ENCODE results near the gene NES. TPM values are rescaled to one million over a fixed set of nuclear protein-coding genes. Genes with fewer than 3 reads are reported as not detected.

The NES gene
- total and polyA plus RNA-seq, 2 of the 8 experiments (the other 6 are each of a cell fraction or from before 2014, with no cell fraction given) = 13.3 to 135 TPM

DNA sequence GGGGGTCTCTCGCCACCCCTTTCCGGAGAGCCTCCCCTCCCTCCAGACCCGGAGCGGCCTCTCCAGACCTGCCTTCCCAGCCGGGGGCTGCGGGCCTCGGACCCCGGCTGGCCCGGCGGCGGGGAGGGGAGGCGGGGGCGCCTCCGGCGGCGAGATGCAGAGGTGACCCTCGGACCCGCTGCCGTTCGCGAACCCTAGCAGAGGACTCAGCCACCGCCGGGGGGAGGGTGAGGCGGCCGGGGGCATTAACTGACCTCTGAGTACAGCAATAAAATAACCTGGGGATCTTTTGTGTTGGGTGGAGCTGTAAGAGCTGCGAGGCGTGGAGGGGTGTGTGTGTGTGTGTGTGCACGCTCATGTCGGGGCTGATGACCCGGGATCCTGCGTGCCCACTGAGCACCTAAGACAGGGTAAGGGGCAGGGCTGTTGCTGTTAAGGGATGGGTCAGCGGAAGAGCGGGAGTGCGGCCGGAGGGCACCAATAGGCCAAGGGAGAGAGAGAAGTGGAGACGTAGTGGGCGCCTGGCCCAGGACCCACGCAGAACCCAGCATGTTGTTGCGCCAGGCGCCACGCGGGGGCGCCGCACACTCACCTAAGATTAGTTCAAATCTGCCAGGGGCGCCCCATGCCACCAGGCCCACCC lies 51.6 kb downstream of the NES start (continued):
- TF ChIP-seq, protein P1, sequence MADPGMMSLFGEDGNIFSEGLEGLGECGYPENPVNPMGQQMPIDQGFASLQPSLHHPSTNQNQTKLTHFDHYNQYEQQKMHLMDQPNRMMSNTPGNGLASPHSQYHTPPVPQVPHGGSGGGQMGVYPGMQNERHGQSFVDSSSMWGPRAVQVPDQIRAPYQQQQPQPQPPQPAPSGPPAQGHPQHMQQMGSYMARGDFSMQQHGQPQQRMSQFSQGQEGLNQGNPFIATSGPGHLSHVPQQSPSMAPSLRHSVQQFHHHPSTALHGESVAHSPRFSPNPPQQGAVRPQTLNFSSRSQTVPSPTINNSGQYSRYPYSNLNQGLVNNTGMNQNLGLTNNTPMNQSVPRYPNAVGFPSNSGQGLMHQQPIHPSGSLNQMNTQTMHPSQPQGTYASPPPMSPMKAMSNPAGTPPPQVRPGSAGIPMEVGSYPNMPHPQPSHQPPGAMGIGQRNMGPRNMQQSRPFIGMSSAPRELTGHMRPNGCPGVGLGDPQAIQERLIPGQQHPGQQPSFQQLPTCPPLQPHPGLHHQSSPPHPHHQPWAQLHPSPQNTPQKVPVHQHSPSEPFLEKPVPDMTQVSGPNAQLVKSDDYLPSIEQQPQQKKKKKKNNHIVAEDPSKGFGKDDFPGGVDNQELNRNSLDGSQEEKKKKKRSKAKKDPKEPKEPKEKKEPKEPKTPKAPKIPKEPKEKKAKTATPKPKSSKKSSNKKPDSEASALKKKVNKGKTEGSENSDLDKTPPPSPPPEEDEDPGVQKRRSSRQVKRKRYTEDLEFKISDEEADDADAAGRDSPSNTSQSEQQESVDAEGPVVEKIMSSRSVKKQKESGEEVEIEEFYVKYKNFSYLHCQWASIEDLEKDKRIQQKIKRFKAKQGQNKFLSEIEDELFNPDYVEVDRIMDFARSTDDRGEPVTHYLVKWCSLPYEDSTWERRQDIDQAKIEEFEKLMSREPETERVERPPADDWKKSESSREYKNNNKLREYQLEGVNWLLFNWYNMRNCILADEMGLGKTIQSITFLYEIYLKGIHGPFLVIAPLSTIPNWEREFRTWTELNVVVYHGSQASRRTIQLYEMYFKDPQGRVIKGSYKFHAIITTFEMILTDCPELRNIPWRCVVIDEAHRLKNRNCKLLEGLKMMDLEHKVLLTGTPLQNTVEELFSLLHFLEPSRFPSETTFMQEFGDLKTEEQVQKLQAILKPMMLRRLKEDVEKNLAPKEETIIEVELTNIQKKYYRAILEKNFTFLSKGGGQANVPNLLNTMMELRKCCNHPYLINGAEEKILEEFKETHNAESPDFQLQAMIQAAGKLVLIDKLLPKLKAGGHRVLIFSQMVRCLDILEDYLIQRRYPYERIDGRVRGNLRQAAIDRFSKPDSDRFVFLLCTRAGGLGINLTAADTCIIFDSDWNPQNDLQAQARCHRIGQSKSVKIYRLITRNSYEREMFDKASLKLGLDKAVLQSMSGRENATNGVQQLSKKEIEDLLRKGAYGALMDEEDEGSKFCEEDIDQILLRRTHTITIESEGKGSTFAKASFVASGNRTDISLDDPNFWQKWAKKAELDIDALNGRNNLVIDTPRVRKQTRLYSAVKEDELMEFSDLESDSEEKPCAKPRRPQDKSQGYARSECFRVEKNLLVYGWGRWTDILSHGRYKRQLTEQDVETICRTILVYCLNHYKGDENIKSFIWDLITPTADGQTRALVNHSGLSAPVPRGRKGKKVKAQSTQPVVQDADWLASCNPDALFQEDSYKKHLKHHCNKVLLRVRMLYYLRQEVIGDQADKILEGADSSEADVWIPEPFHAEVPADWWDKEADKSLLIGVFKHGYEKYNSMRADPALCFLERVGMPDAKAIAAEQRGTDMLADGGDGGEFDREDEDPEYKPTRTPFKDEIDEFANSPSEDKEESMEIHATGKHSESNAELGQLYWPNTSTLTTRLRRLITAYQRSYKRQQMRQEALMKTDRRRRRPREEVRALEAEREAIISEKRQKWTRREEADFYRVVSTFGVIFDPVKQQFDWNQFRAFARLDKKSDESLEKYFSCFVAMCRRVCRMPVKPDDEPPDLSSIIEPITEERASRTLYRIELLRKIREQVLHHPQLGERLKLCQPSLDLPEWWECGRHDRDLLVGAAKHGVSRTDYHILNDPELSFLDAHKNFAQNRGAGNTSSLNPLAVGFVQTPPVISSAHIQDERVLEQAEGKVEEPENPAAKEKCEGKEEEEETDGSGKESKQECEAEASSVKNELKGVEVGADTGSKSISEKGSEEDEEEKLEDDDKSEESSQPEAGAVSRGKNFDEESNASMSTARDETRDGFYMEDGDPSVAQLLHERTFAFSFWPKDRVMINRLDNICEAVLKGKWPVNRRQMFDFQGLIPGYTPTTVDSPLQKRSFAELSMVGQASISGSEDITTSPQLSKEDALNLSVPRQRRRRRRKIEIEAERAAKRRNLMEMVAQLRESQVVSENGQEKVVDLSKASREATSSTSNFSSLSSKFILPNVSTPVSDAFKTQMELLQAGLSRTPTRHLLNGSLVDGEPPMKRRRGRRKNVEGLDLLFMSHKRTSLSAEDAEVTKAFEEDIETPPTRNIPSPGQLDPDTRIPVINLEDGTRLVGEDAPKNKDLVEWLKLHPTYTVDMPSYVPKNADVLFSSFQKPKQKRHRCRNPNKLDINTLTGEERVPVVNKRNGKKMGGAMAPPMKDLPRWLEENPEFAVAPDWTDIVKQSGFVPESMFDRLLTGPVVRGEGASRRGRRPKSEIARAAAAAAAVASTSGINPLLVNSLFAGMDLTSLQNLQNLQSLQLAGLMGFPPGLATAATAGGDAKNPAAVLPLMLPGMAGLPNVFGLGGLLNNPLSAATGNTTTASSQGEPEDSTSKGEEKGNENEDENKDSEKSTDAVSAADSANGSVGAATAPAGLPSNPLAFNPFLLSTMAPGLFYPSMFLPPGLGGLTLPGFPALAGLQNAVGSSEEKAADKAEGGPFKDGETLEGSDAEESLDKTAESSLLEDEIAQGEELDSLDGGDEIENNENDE (IDR thresholded peaks at IDR 0.05; ENCODE audit: insufficient replicate concordance, low read length) = no peak
- peak; percentile 28 for TF ChIP-seq TAF7 (optimal IDR thresholded peaks at IDR 0.05; ENCODE audit: borderline replicate concordance, low read depth, low read length)
- TF ChIP-seq CEBPB (IDR thresholded peaks at IDR 0.05; ENCODE audit: low read depth, low read length) = no peak
- peak; percentile 69 to 84 (median 75) for TF ChIP-seq CTCF (IDR thresholded peaks at IDR 0.05; ENCODE audit: control extremely low read depth in 1 of 3, insufficient read depth in 1 of 3, low read depth in 1 of 3, low read length in 3 of 3)
- TF ChIP-seq RAD21 (IDR thresholded peaks at IDR 0.05 in 1 of 2, conservative IDR thresholded peaks at IDR 0.05 in 1 of 2; ENCODE audit: low read depth in 2 of 2, low read length in 2 of 2) = peak; percentile 77 to 81
